ENCODE measurements around the gene NR1I2.

Gene NR1I2

DNA sequence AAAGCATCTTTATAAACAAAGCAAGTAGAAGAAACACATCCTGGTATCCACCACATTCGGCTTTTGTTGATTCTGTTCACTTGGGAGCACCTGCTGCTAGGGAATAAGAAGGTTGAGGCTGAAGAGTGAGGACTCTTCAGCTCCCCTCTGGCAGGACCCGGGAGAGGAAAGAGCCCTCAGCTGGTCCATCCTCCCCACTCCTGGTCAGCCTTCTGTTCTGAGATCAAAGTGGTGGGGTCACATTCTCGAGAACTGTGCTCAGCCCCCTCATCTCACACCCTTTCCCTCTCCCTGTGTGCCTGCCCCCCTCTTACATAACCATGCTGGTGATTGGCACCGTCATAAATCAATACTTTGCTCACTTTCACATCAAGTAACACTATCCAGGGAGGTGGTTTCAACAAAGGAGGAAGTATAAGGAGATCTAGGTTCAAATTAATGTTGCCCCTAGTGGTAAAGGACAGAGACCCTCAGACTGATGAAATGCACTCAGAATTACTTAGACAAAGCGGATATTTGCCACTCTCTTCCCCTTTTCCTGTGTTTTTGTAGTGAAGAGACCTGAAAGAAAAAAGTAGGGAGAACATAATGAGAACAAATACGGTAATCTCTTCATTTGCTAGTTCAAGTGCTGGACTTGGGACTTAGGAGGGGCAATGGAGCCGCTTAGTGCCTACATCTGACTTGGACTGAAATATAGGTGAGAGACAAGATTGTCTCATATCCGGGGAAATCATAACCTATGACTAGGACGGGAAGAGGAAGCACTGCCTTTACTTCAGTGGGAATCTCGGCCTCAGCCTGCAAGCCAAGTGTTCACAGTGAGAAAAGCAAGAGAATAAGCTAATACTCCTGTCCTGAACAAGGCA, at the start of gene NR1I2:
NR1I2 (plus strand) TSS at position 772 of the 869 bp plus-strand sequence.
- DNase-seq (ENCODE audit: extremely low read depth in 1 of 2, low read depth in 1 of 2) = no peak

DNA sequence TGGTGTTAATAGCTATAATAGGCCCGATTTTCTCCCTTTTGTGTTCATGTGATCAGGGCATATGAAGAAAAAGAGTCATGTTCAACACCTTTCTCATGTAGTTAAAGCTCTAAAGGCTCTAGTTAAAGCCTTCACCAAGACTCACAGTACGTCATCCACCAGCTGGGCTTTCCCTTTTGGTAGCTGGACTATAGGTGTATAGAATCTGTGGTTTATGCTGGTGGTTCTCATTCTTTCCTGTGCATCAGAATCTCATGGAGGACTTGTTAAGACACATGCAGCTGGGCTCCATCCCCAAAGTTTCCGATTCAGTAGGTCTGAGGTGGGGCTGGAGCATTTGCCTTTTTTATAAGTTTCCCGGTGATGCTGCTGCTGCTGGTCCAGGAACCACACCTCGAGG, 48.1 kb upstream of the NR1I2 start:
- DNase-seq (ENCODE audit: extremely low read depth in 1 of 2, low read depth in 1 of 2) = no peak

DNA sequence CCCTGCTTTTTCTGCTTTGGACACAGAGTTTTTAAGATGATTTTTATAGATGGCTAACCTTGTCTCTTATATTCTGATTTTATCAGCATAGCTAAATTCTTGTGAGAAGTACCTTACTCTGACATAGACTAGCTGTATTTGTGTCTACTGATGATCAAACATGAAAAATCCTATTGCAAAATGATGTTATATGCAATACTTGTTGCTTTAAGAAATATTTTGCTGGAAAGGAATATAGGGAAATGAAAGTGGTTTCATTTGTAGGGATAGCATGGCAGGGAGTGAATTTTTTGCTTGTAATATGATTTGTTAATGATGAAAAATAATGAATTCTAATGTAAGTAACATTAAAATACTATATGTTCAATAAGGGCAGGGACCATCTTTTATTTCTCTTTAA, 43.2 kb upstream of the NR1I2 start:
- DNase-seq (ENCODE audit: extremely low read depth in 1 of 2, low read depth in 1 of 2) = no peak

DNA sequence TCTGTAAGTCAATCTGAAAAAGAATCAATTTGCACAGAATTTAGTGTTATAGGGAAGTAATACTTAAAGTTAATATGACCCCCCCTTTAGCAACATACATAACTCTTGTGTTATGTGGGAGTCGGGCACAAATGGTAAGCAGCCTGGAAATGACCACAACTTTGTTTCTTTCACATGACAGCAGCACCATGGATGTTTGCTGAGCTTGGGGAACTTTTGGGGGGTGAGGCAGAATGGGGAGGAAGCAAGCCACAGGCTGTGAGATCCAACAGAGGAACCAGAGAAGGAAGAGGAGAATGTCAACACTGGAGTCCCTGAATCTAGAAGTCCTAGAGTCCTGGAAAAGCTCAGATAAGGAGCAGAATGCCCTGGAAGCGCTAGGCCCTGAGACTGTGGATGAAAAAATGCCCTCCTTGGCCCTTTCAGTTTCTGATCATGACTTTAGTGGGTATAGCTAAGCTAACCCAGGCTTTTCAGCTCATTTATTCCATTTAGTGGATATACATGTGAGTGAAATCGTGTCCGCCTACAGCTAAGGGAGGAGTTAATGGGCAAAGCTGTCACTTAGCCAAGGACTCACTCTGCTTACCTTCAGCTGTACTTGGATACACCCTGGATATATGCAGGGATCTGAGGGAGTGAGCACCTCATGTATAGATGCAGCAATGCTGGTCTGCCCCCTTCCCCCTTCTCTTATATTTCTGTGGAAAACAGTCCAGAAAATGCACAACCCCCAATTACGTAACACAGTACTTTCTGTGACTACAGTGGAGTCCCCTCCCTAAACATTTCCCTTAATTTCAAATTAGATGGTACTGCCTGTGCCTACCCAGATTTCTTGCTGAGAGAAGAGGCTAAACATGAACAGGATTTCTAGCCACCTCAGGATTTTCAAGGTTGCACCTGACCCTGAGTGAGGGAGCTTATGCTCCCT, 40.0 kb upstream of the NR1I2 start:
- no peak for DNase-seq (ENCODE audit: extremely low read depth in 1 of 2, low read depth in 1 of 2)

DNA sequence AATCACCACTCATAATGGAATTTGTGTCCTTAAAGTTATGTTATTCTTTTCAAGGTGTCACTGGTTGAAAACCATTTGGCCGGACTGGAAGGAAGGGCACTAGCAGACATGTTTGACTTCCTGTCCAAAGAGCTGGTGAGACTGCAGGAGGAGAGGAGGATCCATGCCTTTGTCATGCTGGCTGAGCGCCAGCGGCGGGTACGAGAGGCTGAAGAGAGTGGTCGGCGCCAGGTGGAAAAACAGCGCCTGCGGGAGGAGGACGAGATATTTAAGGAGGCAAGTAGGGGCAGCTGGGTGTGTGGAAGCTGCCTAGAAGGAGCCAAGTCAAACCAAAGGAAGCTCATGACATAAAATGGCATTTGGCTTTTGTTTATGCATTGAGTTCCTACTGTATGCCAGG, 38.0 kb upstream of the NR1I2 start:
- no peak for DNase-seq (ENCODE audit: extremely low read depth in 1 of 2, low read depth in 1 of 2)

DNA sequence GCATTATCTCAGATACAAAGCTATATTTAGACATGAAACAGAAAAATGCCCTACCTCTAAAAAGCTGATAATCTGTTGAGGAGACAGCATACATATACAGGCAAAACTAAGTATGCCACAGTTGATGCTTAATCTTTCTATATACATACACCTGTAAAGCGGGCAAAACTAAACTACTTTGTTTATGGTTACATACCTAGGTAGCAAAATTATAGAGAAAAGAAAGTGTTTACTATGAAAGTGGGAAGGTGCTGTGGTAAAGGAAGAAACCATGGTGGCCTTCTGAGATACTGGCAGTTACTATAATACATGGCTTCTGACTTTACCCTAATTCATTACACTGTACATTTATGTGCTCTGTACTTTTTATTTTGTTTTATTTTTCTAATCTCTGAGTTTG, 36.0 kb upstream of the NR1I2 start:
- DNase-seq (ENCODE audit: extremely low read depth in 1 of 2, low read depth in 1 of 2) = no peak

DNA sequence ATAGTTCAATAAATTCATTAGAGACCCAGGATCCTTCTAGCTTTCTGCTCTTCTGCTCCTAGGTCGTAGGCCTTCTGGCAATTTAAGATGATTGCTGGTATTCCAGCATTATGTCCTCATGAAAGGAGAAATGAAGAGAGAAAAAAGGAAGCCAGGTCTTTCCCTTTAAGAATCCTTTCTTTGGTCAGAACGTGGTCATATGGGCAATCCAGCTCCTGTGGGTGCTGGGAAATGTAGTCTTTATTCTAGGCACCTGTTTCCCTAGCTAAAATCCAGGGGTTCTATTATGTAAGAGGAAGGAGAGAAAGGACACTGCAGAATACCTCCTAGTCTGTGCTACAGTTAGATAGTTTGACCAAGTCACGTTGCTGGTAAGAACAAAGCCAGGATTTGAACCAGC, 35.5 kb upstream of the NR1I2 start:
- DNase-seq (ENCODE audit: extremely low read depth in 1 of 2, low read depth in 1 of 2) = no peak

DNA sequence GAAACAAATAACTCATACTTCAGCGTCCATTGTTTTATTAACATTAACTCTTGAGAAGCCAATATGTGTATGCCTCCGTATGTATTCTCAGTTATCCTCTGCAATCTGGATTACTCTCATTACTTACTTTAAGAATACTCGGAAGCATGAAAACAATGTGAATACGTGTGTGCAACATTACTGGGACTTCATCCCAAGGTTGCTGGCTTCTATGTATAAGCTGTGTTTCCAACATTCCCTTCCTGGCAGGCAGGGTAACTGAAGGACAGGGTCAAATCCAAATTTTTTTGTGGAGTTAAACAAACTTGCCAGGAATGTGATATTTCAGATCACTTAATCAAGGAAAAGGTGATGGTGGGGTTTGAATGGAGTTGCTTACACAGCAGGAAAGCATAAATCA, 34.5 kb upstream of the NR1I2 start:
- no peak for DNase-seq (ENCODE audit: extremely low read depth in 1 of 2, low read depth in 1 of 2)

DNA sequence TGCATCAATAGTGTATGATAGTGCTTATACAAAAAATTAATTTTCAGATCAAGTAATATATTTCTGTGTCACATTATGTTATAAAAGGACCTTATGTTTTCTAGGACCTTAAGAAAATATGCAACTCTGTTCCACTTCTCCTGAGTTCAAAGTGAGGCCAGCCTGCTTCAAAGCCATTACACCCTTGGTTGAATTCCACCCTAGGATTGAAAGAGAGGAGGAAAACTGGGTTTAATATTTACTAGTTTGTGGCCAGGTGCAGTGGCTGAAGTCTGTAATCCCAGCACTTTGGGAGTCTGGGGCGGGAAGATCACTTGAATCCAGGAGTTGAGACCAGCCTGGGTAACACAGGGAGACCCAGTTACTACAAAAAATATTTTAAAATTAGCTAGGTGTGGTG, 32.9 kb upstream of the NR1I2 start:
- no peak for DNase-seq (ENCODE audit: extremely low read depth in 1 of 2, low read depth in 1 of 2)

DNA sequence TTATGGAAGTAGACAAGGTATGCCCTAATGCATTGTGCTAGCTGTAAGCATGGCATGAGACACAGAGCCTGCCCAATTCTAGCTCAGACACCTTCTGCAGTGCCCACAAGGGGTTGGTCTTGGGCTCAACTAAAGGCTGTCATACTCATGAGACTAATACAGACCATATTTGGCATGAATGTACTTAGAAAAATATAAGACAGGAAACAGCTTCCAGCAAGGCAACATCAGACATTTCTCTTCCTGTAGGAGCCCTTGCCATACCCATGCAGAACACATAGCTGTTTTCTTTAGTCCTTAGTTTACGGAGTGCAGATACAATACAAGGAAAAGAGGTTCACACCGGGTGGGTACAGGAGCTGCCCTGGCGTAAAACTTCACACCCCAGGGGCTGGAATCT, 30.5 kb upstream of the NR1I2 start:
- DNase-seq (ENCODE audit: extremely low read depth in 1 of 2, low read depth in 1 of 2) = no peak

DNA sequence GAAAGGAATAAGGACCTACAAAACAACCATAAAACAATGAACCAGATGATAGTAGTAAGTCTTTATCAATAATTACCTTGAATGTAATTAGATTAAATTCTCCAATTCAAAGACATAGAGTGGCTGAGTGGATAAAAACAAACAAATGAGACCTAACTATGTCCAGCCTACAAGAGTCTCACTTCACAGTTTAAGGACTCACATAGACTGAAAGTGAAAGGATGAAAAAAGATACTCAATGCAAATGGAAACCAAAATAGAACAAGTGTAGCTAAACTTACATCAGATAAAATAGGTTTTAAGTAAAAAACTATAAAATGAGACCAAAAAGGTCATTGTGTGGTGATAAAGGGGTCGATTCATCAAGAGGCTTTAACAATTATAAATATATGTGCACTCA, 21.9 kb upstream of the NR1I2 start:
- no peak for DNase-seq (ENCODE audit: extremely low read depth in 1 of 2, low read depth in 1 of 2)

DNA sequence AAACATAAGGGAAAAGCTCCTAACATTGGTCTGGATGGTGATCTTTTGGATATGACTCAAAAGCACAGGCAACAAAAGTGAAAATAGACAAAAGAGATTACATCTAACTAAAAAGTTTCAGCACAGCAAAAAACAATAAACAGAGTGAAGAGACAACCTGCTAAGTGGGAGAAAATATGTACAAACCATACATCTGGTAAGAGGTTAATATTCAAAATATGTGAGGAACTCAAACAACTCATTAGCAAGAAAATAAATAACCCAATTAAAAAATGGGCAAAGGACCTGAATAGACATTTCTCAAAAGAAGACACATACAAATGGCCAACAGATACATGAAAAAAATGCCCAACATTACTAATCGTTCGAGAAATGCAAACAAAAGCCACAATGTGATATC, 19.0 kb upstream of the NR1I2 start:
- DNase-seq (ENCODE audit: extremely low read depth in 1 of 2, low read depth in 1 of 2) = no peak

DNA sequence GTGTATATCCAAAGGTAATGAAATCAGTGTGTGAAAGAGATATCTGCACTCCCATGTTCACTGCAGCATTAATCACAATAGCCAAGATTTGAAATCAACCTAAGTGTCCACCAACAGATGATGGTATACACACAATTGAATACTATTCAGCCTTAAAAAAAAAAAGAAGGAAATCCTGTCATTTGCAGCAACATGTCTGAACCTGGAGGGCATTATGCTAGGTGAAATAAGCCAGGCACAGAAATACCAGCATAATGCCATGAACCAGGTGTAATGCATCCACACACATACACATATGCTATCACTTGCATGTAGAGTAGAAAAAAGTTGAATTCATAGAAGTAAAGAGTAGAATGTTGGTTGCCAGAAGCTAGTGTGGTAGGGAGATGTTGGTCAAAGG, 18.4 kb upstream of the NR1I2 start:
- DNase-seq (ENCODE audit: extremely low read depth in 1 of 2, low read depth in 1 of 2) = no peak

DNA sequence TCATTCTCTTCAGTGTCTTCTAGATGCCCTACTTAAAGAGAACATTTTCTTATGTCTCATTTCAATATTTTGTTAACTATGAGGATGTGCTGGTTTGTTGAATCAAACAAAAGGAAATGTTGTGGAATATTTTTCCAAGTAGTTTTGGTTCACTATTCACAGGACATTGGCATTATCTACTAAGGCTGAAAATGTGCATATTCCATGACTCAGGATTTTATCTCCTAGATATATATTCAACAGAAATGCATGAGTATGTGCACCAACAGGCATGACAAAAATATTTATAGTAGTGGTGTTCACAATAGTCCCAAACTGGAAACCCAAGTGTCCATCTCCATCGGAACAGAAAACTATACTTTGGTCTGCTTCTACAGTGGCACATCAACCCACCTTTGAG, 16.7 kb upstream of the NR1I2 start:
- DNase-seq (ENCODE audit: extremely low read depth in 1 of 2, low read depth in 1 of 2) = no peak

DNA sequence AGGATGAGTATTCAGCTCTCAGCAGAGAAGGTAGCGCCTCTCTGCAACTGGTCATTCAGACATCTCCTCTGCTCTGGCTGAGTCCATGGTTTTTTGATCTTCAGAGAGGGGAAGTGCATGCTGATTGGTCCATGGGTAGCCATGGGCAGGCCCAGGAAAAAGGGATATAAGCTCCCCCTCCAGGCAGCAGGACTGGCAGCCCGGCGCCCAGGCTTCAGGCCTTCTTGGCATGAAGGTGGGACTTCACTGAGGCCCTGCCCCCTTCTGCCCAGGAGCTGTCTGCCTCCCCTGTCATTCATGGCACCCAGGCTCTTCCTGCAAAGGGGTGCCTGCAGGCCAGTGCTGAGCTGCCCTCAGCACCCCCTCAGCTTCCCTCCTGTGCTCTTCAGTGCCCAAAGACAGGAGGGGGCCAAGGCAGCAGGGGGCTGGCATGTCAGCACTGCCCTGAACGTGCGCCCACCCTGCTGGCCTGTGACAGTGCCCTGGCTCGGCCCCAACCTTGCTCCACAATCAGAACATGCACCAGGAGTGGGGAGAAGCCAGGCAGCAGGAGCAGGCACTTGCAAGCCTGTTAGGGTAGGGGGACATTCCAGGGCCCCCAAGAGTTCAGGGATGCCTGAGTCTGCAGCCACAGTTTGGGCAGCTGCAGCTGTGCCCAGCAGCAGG, 13.8 kb upstream of the NR1I2 start:
- no peak for DNase-seq (ENCODE audit: extremely low read depth in 1 of 2, low read depth in 1 of 2)

DNA sequence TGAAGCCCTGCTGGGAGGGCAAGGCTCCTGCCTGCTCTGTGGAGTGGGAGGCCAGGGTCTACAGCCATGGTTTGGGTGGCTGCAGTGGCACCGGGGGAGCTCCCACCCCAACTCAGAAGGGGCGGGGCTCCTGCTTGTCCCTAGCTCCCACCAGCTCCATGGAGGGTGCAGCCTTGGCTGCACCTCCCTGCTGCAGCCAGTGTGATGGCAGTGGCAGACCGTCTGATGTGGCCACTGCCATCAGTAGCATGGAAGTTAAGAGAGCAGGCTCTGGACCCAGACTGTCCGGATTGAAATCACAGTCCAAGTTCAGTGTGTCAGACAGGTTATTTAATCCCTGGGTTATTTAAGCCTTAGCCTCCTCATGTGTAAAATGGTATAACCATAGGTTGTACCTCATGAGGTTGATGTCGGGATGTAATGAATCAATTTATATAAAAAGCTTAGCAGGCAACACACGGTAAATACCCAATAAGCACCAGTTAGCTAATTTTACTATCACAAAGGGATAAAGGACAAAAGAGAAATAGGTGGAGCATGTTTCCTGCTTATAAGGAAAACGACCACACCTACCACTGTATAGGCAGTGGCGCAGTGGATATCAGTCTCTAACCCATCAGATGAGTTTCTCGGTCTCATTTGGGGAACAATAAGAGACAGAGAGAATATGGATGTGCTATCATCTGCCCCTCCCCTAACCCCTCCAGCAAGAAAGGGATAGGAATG, 13.1 kb upstream of the NR1I2 start:
- no peak for DNase-seq (ENCODE audit: extremely low read depth in 1 of 2, low read depth in 1 of 2)

DNA sequence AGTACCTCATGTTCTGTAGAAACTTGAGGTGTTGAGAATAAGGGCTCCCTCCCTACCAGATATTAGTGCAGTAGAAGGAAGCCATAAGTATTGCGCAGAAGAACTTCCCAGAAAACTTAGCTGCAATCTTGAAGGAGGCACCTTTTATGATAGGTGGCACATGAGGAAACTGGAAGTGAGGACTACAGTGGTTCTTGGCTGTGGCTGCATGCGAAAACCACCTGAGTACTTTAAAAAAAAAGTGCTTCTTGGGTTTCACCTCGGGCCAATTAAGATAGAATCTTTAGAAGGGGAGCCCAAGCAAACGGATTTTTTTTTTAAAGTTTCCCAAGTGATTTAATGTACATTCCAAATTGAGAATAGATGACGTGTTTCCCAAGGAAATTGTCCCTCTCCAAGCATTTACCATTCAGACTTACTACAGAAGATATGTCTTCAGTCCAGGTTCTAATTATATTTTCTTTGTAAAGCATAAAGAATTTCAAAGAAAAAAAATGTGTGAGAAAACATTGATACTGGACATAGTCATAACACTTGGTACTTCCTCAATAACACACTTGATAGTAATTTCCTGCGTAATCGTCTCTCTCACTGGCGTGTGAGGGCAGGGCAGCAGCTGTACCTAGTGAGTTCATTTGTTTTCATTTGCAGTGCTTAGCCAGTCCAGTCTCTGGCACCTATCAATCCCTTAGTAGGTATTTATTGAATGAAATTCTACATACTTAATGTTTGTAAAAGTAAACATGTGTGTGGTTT, 12.3 kb upstream of the NR1I2 start:
- no peak for DNase-seq (ENCODE audit: extremely low read depth in 1 of 2, low read depth in 1 of 2)

DNA sequence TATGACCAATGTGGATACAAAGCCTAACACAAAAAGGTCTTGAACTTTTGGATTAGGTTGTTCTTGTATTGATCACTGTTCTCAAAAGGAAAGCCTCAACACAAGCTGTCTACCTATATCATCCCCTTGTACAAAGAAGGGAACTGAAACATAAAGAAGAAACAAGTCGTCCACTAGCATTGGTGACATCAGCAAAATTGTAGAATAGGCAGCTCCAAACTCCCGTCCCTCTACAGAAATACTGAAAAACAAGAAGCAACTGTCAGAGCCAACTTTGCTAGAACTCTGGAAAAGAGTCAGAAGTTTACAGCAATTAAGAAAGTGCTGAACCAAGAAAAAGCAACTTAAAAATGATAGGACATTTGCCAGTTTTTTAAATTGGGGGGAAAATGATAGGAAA, 7.5 kb upstream of the NR1I2 start:
- DNase-seq (ENCODE audit: extremely low read depth in 1 of 2, low read depth in 1 of 2) = no peak

DNA sequence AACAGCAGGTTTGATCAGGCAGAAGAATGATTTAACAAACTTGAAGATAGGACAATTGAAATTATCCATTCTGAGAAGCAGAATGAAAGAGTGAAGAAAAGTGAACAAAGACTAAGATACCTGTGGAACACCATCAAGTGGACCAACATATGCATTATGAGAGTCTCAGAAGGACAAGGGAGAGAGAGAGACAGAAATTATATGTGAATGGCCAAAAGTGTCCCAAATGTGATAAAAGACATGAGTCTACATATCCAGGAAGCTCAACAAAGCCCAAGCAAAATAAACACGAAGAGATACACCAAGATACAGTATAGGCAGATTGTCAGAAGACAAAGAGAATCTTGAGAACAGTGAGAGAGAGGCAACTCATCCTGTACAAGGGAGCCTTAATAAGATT, 5.6 kb upstream of the NR1I2 start:
- no peak for DNase-seq (ENCODE audit: extremely low read depth in 1 of 2, low read depth in 1 of 2)

DNA sequence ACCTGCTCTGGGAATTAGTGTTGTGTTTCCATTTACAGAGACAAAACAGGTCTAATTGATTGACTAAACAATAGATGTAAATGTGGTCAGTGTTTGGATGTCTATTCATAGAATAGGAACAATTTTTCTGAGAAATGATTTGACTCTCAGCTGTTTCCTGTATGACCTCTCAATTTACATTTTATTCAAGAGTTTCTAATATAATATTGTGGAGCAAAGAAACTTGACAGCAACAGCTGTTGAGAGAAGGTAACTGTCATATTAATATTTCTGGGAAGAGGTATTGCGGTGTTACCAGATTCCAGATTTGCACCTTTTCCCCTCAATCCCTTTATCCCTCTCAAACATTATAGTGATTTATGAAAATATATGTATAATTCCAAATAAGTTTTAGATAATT, 3.7 kb upstream of the NR1I2 start:
- no peak for DNase-seq (ENCODE audit: extremely low read depth in 1 of 2, low read depth in 1 of 2)

Measured in activated CD8-positive, alpha-beta memory T cell treated with anti-CD3 and anti-CD28 coated beads for 1 hour (primary cell).